Erythroblast (primary cell): ENCODE measurements around the gene MAPT.

Experiments
- GATA1 ChIP-seq: IDR thresholded peaks from 2 replicates; pipeline ENCODE4 v1.6.1; 2011; ENCODE audit warnings: low read depth, mild to moderate bottlenecking, control low read depth, low read length, moderate library complexity
- POLR2A ChIP-seq: IDR thresholded peaks from 2 replicates; pipeline ENCODE4 v1.6.1; 2011; ENCODE audit warnings: mild to moderate bottlenecking, low read length

GRCh38 chr17:45923511-45924268 is 29.3 kb downstream of the MAPT start:
- TF ChIP-seq POLR2A, result no peak
- TF ChIP-seq GATA1, result no peak
